ENCODE measurements around the gene BTBD9. TPM values are rescaled to one million over a fixed set of nuclear protein-coding genes. Genes with fewer than 3 reads are reported as not detected.

Gene BTBD9
- total RNA-seq, 2 donors from 2014 or later: 16.3 to 22.9 TPM

- no peak for DNase-seq (ENCODE audit: low spot score)
- intact Hi-C loops (cut with DNase I): no loop called here
Measured at GRCh38 chr6:38302081-38302480, 337.6 kb downstream of the BTBD9 start.

DNA sequence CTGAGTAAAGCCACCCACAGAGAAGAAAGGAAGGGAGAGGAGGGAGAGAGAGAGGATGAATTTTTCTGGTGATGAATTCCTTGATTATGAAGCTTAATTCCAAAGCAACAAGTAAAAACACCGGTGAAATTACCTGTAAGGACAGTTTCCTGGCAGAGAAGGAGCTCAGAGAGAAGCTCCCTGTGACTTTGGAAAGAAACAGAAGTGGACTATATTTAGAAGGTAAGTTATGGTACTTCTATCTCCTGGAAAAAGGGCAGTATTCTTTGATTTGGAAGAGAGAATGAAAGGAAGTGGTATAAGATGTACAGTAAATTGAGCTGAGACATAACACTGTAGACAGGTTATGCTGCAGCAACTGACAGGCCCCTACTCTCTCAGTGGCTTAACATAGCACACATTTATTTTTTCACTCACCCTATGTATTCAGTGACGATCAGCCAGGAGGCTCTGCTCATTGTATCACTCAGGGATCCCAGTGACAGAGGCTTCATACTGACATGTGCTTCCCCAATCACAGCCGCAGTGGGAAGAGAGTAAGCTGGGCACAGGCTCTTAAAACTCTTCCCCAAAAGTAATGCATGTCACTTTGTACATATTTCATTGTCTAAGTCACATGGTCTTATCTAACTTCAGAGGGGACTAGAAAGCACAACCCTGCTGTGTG lies 349.5 kb downstream of the BTBD9 start:
- intact Hi-C loops (cut with DNase I): no loop called here
- DNase-seq (ENCODE audit: low spot score): no peak

GRCh38 chr6:38287487-38287886 lies 352.2 kb downstream of the BTBD9 start:
- intact Hi-C loops (cut with DNase I): no loop called here
- DNase-seq (ENCODE audit: low spot score): no peak

GRCh38 chr6:38284802-38285394 lies 354.8 kb downstream of the BTBD9 start:
- intact Hi-C loops (cut with DNase I): loop anchor here in 1 of 2 donors (5.0 kb wide), 1 partner anchor 1238 kb away; no protein-coding TSS in a partner anchor
- no peak for DNase-seq (ENCODE audit: low spot score)

DNA sequence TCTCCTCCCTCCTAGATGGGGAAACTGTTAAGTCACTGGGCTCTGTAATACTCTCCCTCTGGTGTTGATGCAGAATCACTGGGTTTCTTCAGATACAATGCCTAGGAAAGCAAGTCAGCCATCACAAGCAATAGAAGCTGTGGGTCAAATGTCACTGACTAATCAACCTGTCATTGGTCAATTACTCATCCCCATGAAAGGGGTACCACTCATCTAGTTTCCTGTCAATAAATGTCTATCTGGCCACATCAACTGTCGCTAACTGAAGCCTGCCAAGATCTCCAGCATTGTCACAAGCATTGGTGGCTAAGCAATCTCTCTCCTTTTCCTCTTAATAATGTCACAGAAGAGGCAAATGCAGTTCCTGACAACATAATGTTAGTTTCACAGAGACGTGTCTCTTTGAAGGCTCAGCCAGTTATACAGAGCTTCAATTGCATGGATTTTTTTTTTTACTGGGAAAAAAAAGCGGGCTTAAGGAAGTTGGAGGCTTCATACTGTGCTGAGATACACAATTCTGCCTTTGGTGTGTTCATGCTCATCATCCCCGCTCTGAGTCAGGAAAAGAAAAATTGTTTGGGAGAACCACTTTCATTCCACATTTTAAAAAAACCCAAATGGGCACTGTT lies 355.9 kb downstream of the BTBD9 start:
- DNase-seq (ENCODE audit: low spot score): no peak
- intact Hi-C loops (cut with DNase I): loop anchor here in 1 of 2 donors (5.0 kb wide), 1 partner anchor 1237 kb away; no protein-coding TSS in a partner anchor

GRCh38 chr6:38282911-38283310 lies 356.8 kb downstream of the BTBD9 start:
- no peak for DNase-seq (ENCODE audit: low spot score)
- intact Hi-C loops (cut with DNase I): loop anchor here in 1 of 2 donors (5.0 kb wide), 1 partner anchor 1236 kb away; no protein-coding TSS in a partner anchor

DNA sequence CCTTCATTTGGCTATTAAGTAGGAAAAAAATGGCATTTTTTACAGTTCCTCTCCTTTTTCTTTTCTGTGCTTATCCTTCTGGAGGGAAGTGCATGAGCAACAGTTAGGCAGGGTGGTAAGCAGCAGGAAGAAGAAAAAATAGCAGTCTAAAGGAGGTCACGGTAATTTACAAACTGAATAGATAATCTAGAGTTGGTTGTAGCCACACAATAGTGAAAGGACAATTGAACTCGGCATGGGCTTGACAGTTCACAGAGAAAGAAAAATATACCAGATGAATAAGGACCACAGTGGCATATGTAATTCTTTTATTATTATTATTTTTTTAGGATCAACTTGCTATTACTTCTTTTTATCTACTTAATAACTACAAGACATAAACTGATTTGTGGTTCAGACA lies 358.6 kb downstream of the BTBD9 start:
- intact Hi-C loops (cut with DNase I): loop anchor here in 1 of 2 donors (5.0 kb wide), 1 partner anchor 1234 kb away; no protein-coding TSS in a partner anchor

DNA sequence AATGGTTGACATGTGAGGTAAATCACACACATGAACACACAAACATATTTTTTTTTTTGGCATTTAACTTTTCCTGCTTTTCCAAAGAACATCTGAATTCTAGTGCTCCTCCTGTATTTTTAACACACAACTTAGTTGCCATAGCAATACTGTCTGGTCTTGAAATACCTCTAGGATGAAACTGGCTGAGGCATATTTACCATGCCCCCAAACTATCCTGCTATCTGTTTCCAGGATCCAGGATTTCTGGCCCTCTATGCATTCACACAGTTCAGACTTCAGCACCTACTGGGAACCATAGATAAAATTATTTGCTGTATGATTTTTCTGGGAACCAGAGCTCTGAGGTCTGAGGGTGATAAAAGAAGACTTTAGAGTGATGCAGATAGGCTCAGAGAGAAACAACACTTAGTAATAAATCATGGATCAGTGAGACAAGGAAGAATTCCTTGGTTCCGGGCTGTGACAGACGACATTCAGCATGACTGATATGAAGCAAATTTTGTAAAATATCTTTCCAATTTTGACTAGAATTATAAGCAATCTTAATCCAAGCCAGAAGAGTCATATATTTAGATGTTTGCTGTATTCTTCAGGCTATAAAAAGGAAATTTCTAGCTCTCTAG lies 359.7 kb downstream of the BTBD9 start:
- intact Hi-C loops (cut with DNase I): loop anchor here in 1 of 2 donors (5.0 kb wide), 1 partner anchor 1233 kb away; no protein-coding TSS in a partner anchor
- DNase-seq (ENCODE audit: low spot score): no peak

More for the DNA sequence above, 358.6 kb downstream of the BTBD9 start:
- DNase-seq (ENCODE audit: low spot score): no peak

- intact Hi-C loops (cut with DNase I): no loop called here
- no peak for DNase-seq (ENCODE audit: low spot score)
Measured at GRCh38 chr6:38279423-38279822, 360.3 kb downstream of the BTBD9 start.

GRCh38 chr6:38273325-38273724 lies 366.4 kb downstream of the BTBD9 start:
- DNase-seq (ENCODE audit: low spot score): no peak
- intact Hi-C loops (cut with DNase I): no loop called here

- intact Hi-C loops (cut with DNase I): no loop called here
- no peak for DNase-seq (ENCODE audit: low spot score)
Measured at GRCh38 chr6:38272222-38272621, 367.5 kb downstream of the BTBD9 start.

DNA sequence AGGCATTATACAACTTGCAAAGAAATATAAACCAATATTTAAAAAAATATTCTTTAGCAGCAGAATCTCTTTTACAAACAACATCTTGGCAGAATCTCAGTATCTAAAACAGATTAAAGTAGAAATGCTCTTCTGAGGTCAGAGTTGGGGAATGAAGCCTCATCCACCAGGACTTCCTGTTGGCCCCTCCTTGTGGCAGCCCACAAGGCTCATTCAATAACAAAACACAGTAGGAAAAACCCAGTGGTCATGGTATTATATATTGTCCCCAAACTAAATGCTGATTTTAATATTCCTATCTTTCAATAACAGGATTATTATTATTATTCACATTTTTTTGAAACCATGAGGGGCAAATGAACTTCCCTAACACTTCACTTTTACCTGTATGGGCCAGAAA lies 368.6 kb downstream of the BTBD9 start:
- no peak for DNase-seq (ENCODE audit: low spot score)
- intact Hi-C loops (cut with DNase I): no loop called here

DNA sequence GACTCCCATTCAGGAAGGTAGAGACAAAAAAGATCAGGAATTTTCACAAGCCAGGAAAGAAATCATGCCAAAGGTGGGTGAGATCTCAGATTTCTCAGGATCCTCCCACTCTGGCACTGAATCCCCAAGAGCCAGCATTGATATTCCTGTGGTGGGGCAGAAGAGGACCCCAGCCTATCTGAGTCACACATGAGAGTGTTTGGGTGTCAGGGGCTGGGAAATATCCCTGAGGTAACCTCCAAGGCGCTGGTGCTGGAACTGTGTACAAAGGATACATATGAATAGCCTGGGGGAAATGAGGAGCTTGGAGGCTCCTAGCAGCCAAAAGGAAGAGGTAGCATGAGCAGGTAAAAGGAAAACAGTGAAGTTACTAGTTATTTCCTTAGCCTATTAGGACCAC lies 369.4 kb downstream of the BTBD9 start:
- DNase-seq (ENCODE audit: low spot score): no peak
- intact Hi-C loops (cut with DNase I): no loop called here

DNA sequence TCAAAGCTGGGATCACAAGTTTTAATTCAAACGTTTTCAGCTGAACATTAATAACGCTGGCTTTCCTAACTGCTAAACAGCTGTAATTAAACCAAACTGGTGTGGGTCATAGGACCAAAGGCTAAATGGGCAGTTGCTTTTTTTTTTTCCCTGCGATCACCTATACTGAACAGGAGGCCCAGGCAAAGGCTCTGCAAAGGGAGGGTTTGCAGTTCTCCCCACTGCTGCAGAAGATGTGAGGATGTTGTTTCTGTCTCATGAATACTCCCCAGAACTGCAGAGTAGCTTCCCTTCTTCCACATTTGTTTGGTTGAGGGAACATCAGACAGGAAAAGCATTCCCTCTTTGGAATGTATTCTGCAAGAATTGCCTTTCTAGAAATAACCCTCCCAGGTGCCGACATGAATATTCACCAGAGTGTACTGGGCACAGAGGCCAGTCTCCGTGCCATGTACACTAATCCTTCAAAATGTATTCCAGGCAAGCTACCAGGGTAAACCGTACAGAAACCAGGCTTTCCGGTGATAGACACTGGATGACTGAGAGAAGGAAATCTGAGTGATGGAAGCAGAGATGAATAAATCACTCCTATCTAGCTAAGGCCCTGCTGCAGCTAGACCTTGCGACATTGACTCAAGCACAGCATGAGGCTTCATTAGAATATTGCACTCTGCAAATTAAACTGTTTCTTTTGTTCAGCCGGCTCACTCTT lies 370.1 kb downstream of the BTBD9 start:
- no peak for DNase-seq (ENCODE audit: low spot score)
- intact Hi-C loops (cut with DNase I): no loop called here

GRCh38 chr6:38268342-38268741 lies 371.4 kb downstream of the BTBD9 start:
- no peak for DNase-seq (ENCODE audit: low spot score)
- intact Hi-C loops (cut with DNase I): no loop called here

GRCh38 chr6:38266921-38267354 lies 372.8 kb downstream of the BTBD9 start:
- DNase-seq (ENCODE audit: low spot score): no peak
- intact Hi-C loops (cut with DNase I): no loop called here

DNA sequence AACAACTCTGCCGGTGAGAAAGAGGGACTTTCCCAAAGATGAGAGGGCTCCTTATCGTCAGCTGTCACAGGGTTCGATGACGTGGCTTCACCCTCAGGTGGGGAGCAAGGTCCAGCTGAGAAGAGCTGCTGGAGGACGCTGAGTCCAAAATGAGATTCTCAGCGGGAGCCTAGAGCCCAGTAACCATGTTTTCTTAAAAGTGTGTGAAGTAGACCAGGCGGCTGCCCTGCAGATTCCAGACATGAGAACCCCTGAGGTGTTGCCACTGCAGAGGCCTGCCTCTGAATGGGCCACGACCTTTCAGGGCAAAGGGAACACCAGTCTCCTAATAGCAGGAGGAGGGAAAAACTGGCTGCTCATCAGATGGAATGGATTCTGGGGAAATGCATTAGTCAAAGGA lies 375.1 kb downstream of the BTBD9 start:
- intact Hi-C loops (cut with DNase I): no loop called here
- DNase-seq (ENCODE audit: low spot score): no peak

DNA sequence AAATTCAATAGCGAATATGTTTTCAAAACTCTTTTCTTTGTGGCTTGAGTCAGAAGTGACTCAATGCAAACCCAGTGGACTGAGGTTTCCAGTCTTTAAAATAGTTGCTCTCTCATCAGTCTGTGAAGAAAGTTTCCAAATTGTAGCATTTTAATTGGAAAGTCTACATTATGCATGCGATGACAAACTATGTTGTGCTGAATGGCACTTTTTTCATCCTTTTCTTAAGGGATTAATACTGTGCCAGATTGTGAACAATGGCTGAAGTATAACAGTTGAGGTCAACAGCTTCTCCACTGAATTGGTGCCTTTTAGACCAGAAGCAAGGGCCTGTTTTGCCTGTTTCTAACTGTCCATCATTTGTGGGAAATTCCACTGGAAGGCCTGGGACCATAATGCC lies 377.1 kb downstream of the BTBD9 start:
- intact Hi-C loops (cut with DNase I): loop anchor here in 1 of 2 donors (1.0 kb wide), 1 partner anchor 146 kb away; no protein-coding TSS in a partner anchor
- DNase-seq (ENCODE audit: low spot score): no peak

- intact Hi-C loops (cut with DNase I): no loop called here
- no peak for DNase-seq (ENCODE audit: low spot score)
Measured at GRCh38 chr6:38262026-38262425, 377.7 kb downstream of the BTBD9 start.

Measured in posterior vena cava (tissue), 2 donors.